WERI-Rb-1 (cell line): ENCODE results near the gene SPEM3.
A peak's percentile ranks its signal among the peaks of the same experiment; 100 is the strongest.

Source experiments
- DNase-seq: peaks from one replicate; pipeline ENCODE4 v3.0.0-alpha.2; 2020
- H3K27ac ChIP-seq: fragments of 250-450 bp; sonication (Bioruptor Pico); 2 replicates; pipeline ENCODE4 v1.5.1; 2020; ENCODE audit warnings: mild to moderate bottlenecking, moderate library complexity
- H3K27me3 ChIP-seq: fragments of 250-450 bp; sonication (Bioruptor Pico); 2 replicates; pipeline ENCODE4 v1.5.1; 2021; ENCODE audit warnings: mild to moderate bottlenecking, low read depth, moderate library complexity; ENCODE audit not compliant: insufficient read depth, severe bottlenecking
- H3K36me3 ChIP-seq: fragments of 250-450 bp; sonication (Bioruptor Pico); 2 replicates; pipeline ENCODE4 v1.5.1; 2020; ENCODE audit warnings: mild to moderate bottlenecking, moderate library complexity
- H3K4me3 ChIP-seq: 2 replicates; pipeline ENCODE4 v1.5.1; 2011; ENCODE audit warnings: low read depth, mild to moderate bottlenecking, control low read depth, low read length
- H3K9me3 ChIP-seq: fragments of 250-450 bp; sonication (Bioruptor Pico); 2 replicates; pipeline ENCODE4 v1.5.1; 2021; ENCODE audit warnings: mild to moderate bottlenecking, moderate library complexity; ENCODE audit not compliant: severe bottlenecking
- CTCF ChIP-seq: IDR thresholded peaks from 2 replicates; pipeline ENCODE4 v1.5.1; 2011; ENCODE audit warnings: low read depth, mild to moderate bottlenecking, control low read depth, inconsistent platforms, low read length

SPEM3 gene

GRCh38 chr17:7405350-7406234, 23.1 kb upstream of the SPEM3 start:
- H3K27me3 ChIP-seq = no peaks in the 10 kb centered on the region
- peak overlapping the region; percentile 89 for H3K4me3 ChIP-seq
- H3K36me3 ChIP-seq = peaks cover 16% of the 10 kb centered on the region
- peak; percentile 26 for DNase-seq
- no peak for TF ChIP-seq CTCF
- H3K27ac ChIP-seq = peak overlapping the region; percentile 85
- H3K9me3 ChIP-seq = no peaks in the 10 kb centered on the region

DNA sequence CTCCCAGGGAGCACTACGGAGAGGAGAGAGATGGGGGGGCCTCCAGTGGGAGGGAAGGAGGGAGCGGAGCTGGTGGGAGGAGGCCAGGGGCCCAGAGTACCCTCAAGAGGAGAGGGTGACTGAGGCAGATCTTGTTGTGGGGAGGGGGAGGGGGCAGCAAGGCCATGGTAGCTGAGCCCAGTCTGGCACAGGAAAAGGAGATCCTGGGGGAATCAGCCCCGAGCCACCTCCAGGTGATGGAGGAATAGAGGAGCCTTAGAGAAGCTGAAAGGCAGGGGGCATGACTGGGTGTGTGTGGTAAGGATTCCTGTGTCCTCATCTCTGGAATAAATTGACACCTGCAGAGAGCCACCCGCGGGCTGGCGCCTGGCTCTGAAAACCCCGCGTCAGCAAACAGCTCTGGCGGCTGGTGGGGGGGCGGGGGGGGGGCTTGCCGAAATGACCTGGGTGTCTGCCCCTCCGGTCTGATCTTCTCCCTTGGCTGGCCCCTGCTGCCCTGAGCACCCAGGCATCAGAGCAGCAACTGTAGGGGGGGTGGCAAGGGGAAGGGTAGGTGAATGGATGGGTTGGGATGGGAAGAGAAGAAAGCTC, 22.3 kb upstream of the SPEM3 start:
- DNase-seq = no peak

GRCh38 chr17:7407082-7407481, 21.6 kb upstream of the SPEM3 start:
- DNase-seq = no peak
- Histone ChIP-seq H3K4me3 (no peak overlapping the region), H3K36me3 (peaks cover 13% of the 10 kb centered on the region), H3K9me3 (no peaks in the 10 kb centered on the region), H3K27ac (no peak overlapping the region), H3K27me3 (no peaks in the 10 kb centered on the region)
- TF ChIP-seq CTCF = no peak

More for the DNA sequence above, 22.3 kb upstream of the SPEM3 start:
- H3K4me3 ChIP-seq = peak overlapping the region; percentile 89
- H3K27ac ChIP-seq = no peak overlapping the region
- TF ChIP-seq CTCF = no peak
- peaks cover 16% of the 10 kb centered on the region for H3K36me3 ChIP-seq
- no peaks in the 10 kb centered on the region for H3K27me3 ChIP-seq
- H3K9me3 ChIP-seq = no peaks in the 10 kb centered on the region

- Histone ChIP-seq H3K27ac (no peak within 1 kb of the TSS), H3K4me3 (no peak within 1 kb of the TSS), H3K36me3 (peaks cover 13% of the 10 kb centered on the region), H3K27me3 (no peaks in the 10 kb centered on the region), H3K9me3 (no peaks in the 10 kb centered on the region)
- no peak for TF ChIP-seq CTCF
- no peak for DNase-seq
Observed at GRCh38 chr17:7407485-7408251, 21.0 kb upstream of the SPEM3 start, which contains the start of gene NLGN2. TSS of gene NLGN2 (plus strand) at chr17:7407845. CDS start at chr17:7408256, 411 bp downstream.

DNA sequence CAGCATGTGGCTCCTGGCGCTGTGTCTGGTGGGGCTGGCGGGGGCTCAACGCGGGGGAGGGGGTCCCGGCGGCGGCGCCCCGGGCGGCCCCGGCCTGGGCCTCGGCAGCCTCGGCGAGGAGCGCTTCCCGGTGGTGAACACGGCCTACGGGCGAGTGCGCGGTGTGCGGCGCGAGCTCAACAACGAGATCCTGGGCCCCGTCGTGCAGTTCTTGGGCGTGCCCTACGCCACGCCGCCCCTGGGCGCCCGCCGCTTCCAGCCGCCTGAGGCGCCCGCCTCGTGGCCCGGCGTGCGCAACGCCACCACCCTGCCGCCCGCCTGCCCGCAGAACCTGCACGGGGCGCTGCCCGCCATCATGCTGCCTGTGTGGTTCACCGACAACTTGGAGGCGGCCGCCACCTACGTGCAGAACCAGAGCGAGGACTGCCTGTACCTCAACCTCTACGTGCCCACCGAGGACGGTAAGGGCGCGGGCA, 20.4 kb upstream of the SPEM3 start:
- Histone ChIP-seq H3K4me3 (no peak overlapping the region), H3K36me3 (peaks cover 13% of the 10 kb centered on the region), H3K27ac (no peak overlapping the region), H3K27me3 (no peaks in the 10 kb centered on the region), H3K9me3 (no peaks in the 10 kb centered on the region)
- TF ChIP-seq CTCF = no peak
- DNase-seq = no peak
